HG03439 (cell line): ENCODE measurements around the gene SLC4A3.
A peak's percentile ranks its signal among the peaks of the same experiment; 100 is the strongest.

Experiments
- ATAC-seq: cut with Tn5 transposase; IDR thresholded peaks from one replicate; pipeline ENCODE4 v1.9.1; 2021; ENCODE audit warnings: mild to moderate bottlenecking, moderate library complexity; ENCODE audit not compliant: unreplicated experiment

The SLC4A3 gene

DNA sequence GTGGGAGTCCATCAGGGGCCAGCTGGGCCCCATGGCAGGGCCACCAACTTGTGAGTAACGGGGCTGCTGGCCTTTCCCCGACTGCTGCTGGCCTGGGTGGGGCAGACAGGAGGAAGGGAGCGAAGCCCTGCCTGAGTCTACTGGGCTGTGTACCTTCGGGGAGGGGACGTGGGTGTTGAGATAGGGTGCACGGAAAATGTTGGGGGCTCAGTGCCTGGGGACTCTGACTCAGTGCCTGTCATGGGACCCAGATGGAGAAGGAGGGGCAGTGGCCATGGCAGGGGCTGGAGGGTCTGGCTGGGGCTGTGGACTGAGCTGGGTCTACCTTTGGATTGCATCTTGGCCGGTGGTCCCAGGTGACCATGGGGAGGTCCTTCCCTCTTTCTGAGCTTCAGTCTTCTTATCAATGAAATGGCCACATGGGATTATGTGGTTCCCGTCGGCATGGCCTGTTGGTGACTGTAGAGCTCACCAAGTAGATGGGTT, 4.0 kb downstream of the SLC4A3 start:
- ATAC-seq, result no peak

DNA sequence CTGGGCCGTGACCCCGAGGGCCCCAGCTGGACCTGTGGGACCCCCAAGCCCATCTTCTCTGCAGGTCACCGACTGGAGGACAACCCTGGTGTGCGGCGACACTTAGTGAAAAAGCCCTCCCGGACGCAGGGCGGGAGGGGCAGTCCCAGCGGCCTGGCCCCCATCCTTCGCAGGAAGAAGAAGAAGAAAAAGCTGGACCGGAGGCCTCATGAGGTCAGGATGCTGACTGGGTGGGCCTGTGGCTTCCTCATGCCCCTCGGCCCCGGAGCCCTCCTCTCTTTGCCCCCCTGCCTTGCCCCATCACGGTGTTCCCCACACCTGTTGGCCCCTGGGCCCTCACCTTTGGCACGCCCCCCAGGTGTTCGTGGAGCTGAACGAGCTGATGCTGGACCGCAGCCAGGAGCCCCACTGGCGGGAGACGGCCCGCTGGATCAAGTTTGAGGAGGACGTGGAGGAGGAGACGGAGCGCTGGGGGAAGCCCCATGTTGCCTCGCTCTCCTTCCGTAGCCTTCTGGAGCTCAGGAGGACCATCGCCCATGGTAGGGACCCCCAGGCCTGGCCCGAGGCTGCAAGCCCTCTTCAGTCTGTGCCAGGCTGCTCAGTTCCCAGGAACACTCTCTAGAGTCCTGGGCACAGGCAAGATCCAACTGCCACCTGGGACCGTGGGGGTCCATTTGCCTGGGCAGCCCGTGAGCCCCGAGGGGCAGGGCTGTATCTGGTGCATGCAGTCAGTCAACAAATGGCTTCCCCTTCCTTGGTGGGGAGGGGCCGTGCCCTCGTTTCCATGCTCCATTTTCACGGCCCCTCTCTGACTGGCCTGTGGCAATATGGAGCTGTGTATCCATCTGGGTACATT, 4.7 kb downstream of the SLC4A3 start:
- ATAC-seq, result no peak

DNA sequence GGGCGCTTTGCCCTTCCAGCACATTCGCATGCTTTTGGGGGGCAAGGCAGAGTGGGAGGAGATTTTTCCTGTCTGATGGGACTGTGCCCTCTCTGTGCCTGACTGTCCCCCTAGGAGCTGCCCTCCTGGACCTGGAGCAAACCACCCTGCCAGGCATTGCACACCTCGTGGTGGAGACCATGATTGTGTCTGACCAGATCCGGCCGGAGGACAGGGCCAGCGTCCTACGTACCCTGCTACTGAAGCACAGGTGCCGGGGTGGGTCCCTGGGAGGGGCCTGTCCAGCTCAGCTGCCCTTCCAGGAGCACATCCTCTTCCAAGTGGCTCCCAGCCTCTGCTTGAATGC, 5.3 kb downstream of the SLC4A3 start:
- ATAC-seq, result no peak

DNA sequence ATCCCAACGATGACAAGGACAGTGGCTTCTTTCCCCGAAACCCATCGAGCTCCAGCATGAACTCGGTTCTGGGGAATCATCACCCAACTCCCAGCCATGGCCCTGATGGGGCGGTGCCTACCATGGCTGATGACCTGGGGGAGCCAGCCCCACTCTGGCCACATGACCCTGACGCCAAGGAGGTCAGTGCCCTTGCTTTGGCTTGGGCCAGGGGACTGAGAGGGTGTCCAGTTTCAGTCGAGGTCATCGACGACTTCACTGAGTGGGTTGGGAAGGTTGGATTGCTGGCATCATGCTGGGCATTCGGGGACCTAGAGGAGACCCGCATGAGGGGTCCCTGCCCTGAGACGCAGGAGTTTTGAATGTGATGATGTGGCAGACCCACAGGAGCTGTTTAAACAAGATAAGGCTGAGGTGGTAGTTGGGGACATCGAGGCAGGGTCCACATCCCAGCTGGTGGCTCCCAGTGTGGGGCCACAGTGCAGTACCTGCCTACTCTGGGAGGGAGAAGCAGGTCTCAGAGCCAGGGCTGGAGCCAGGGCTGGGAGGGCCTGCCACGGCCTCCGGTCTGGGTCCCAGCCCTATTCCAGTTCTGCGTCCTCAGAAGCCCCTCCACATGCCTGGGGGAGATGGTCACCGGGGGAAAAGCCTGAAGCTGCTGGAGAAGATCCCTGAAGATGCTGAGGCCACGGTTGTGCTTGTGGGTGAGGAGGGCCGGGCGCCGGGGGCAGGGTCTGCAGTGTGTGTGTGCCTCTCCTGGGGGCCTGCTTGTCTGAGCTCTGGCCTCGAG, 6.0 kb downstream of the SLC4A3 start:
- no peak for ATAC-seq

DNA sequence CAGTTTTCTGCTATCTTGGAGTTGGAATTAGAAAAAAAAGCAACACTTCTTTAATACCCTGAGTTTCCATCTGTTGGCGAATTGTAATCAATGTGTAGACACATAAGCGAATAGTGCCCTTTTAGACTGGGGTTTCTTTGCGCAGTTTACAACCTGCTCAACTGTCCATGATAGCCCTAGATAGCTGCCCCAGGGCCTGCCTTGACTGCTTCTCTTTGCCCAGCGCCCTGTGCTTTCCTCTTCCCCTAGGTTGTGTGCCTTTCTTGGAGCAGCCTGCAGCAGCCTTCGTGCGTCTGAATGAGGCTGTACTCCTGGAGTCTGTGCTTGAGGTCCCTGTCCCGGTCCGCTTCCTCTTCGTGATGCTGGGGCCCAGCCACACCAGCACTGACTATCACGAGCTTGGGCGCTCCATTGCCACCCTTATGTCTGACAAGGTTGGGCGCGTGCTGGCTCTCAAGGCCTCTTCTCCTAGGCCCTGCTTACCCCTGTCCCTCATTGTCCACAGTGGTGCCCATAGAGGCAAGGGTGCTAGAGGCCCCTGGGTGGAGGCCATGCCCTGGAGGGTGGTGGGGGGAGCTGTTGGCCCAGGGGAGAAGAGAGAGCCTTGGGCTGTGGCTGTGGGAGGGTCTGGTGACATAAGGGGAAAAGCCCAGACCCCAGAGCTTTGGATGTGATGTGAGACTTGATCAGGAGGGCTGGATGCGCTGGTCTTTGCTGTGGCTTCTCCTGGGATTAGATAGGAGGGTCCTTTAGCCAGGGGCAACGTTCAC, 6.9 kb downstream of the SLC4A3 start:
- ATAC-seq, result no peak

DNA sequence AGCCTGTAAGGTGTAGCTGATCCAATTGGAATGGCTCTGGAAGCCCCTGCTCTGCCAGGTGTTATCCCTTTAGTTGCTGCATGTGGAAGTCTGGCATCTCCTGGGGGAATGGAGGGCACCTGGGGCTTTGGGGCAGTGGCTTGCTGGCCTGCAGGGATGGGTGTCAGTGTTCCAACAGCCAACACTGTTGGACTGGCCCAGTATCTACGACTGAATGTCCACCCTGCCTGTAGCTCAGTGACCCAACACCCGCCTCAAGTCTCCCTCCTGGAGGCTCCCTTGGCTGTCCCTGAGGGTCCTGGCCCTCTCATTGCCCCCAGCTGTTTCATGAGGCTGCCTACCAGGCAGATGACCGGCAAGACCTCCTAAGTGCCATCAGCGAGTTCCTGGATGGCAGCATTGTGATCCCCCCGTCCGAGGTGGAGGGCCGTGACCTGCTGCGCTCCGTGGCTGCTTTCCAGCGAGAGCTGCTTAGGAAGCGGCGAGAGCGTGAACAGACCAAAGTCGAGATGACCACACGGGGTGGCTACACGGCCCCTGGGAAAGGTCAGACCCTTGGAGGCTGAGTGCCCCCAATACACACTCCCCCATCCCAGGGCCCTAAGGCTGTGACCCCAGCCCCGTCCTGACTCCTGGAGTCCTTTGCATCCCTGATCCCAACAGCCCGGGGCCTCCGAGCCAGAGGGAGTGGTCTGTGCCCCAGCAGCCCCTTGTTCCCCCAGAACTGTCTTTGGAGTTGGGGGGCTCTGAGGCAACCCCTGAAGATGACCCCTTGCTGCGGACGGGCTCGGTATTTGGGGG, 7.7 kb downstream of the SLC4A3 start:
- no peak for ATAC-seq

DNA sequence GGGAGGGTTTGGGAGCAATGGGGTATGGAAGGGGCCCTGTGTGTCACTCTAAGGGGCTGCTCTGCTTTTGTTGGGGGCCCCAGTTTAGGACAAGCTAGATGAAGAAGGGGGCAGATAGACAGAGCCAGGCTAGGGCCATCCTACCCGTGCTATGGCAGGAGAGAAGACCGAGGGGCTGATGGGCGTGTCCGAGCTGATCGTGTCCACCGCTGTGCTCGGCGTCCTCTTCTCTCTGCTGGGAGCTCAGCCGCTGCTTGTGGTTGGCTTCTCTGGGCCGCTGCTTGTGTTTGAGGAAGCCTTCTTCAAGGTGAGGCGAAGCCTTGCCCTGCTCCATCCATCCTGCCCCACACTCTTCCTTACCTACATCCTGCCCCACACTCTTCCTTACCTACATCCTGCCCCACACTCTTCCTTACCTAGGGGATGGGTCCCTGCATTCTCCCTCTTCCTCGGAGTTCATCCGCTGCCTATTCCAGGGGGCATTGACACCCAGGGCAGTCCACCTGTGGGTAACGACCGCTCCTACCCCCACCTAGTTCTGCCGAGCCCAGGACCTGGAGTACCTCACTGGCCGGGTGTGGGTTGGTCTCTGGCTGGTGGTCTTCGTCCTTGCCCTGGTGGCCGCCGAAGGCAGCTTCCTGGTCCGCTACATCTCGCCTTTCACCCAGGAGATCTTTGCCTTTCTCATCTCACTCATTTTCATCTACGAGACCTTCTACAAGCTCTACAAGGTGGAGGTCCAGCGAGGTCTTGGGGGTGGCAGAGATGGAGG, 8.9 kb downstream of the SLC4A3 start:
- no peak for ATAC-seq

DNA sequence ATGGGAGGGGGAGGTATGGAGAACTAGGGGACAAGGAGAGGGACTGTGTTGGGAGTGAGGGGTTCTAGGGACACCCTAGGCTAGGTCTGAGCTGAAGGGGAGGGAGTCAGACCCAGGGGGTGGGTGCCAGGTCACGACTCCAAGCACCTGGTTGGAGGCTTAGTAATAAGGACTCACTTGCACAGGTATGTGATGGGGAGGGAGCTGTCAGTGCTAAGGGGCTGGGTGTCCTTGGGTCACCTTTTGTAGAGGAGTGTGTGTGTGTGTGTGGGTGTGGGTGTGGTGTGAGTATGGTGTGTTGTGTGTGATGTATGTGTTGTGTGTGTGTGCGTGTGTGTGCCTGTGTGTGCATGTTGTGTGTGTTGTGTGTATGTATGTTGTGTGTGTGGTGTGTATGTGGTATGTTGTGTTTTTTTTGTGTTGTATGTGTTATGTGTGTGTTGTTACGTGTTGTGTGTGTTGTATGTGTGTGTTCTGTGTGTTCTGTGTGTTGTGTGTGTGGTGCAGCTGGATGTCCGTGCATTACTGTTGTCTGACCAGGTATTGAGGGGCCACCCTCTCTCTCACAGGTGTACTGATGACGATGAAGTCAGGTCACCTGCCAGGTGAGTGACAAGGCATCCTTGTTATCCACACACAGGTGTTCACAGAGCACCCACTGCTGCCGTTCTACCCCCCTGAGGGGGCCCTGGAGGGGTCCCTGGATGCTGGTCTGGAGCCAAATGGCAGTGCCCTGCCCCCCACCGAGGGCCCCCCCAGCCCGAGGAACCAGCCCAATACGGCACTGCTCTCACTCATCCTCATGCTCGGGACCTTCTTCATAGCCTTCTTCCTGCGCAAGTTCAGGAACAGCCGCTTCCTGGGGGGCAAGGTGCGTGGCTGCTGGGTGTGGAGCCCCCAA, 9.8 kb downstream of the SLC4A3 start:
- ATAC-seq, result no peak

DNA sequence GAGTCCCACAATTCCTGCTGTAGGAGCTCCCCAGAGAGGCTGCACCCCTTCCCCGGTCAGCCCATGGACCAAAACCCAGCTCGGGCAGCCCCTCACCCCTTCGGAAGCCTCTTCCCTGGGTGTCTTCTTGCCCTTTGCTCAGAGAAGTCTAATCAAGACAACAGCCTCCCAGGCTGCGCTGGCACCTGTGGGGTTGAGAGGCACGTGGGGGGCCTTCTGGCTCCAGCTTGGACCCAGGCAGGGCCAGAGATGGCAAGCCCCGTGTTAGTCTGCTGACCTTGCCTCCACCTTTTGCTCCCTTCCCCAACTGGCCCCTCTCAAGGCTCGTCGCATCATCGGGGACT, 10.4 kb downstream of the SLC4A3 start:
- ATAC-seq, result no peak

DNA sequence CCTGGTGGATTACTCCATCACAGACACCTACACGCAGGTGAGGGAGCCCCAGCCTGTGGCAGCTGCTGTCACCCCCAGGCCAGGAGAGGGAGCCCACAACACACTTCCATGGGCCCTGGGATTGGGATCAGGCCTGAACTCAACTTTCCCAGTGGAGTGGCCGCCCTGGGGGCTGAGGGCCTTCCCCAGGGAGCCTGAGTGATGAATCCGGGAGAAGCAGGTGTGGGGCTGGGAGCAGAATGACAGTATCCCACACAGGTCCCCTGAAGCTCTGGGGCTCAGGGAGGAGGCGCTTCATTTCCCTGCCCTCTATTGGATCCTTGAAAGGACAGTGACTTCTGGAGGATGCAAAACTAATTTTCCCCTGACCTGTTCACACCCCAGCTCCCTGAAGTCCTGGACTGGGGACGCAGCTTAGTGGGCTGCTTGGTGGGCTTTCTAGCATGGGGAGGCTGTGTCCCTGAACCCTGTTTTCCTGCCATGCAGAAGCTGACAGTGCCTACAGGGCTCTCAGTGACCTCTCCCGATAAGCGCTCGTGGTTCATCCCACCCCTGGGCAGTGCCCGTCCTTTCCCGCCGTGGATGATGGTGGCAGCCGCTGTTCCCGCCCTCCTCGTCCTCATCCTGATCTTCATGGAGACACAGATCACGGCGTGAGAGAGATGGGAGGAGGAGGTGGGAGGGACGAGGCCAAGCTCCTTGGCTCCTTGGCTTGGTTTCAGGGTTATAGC, 11.0 kb downstream of the SLC4A3 start:
- ATAC-seq, result no peak

DNA sequence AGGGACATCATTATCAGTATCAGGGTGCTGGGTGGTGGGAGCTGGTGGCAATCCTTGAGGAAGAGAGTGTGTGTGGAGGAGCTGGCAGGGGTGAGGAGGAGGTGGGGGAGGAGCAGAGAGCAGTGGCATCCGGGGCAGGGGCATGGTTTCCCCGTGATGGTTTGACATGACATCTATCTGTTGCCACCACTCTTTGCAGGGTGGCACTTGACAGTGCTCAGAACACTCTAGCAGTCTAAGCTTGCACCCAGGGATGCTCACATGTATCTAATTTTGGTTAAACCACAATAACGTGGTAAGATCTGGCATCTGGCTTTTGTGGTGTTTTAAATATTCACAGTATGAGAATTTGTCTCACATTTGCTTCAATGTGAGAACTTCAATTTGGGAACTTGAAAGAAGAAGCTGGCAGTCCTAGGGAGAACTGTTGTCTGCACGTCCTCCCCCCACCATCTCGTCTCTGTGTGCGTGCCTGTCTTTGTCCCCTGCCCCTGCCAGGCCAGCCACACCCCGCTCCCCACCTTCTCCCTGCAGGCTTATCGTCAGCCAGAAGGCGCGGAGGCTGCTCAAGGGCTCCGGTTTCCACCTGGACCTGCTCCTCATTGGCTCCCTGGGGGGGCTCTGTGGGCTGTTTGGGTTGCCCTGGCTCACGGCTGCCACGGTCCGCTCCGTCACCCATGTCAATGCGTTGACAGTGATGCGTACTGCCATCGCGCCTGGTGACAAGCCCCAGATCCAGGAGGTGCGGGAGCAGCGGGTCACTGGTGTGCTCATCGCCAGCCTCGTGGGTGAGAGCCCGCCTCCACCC, 11.7 kb downstream of the SLC4A3 start:
- no peak for ATAC-seq

DNA sequence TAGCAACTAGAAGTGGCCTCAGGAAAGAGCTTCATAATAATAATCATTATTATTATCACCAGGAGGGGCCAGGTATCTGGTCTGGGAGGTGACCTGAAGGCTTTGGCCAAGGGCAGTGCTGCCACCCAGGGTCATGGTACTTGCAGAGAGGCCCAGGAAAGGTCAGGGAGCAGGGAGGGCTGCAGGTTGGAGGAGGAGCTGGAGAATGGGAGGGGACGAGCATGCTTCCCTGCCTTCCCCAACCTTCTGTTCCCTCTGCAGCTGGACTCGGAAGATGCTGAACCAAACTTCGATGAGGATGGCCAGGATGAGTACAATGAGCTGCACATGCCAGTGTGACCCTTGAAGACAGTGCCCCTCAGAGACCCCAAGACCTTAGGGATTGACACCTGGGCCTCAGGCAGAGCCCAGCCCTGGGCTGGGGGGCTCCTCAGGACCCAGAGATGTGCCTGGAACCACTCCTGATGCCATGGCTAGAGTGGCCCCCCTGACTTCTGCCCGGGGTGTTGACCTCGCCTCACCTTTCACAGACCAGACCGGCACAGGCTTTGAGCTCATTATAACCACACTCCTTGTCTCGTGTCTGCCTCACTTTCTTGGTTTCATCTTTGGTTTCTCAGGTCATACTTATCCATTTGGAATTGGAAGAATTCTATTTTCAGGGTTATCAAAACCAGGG, 14.1 kb downstream of the SLC4A3 start:
- ATAC-seq, result no peak

DNA sequence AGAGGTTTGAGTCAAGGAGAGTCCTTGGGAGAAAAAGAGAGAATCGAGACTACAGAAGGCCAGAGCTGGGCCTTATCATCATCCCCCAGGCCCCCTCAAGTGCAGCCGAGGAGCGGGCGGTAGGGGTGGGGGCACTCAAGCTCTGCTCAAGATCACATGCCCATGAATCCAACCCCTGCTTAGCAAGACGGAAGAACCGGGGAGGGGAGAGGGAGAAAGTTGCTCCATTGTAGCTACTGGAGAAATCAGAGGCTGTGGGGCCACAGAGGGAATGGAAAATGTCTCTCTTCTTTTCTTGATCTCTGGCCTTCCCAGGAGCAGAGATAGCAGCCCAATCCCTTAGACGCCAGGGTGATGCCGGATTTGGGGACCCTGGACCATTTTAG, 14.6 kb downstream of the SLC4A3 start:
- ATAC-seq, result no peak

DNA sequence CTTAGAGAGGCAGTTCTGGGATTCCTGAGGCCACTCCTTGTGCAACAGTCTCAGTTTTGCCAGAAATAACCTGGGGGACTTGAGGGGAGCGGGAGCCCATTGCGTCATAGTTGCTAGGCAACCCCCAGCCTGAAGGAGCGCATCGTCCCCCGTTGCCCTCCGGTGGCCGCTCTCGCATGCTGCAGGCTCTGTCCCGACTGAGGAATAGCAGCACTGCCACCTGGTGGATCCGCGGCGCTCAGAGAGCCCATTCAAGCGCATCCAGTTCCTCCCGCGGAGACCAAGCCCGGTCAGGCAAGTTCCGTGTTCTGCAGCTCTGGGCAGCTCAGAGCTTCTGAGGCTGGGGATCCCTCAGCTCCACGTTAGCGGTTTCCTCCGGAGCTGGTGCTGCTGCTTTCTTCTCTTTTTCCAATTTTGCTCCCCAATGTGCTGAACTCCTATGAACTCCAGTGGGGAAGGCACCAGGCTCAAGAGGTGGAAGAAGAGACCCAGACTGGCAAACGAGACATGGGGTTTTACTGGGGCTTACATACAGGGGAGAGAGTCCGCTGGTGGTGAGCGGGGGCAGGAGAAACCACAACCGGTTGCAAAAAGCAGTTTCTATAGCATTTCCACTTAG, 15.1 kb downstream of the SLC4A3 start:
- ATAC-seq, result peak; percentile 99

DNA sequence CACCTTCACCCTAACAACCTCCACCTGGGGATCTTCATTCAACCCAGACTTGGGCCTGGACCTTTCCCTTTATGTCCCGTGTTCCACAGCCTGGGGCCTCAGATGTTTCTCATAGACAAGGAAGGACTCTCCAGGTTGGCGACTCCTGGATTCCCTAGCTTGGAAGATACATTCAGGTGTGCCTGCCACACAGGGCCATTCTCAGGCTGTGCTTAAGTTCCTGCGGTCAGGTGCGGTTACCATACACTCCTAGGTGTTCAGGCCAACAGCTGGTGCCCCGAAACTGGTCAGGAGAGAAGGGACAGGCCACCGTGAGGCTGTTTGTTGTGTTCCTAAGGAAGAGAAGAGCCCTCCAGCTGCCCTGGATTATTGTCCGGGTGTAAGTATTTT, 15.6 kb downstream of the SLC4A3 start:
- no peak for ATAC-seq

DNA sequence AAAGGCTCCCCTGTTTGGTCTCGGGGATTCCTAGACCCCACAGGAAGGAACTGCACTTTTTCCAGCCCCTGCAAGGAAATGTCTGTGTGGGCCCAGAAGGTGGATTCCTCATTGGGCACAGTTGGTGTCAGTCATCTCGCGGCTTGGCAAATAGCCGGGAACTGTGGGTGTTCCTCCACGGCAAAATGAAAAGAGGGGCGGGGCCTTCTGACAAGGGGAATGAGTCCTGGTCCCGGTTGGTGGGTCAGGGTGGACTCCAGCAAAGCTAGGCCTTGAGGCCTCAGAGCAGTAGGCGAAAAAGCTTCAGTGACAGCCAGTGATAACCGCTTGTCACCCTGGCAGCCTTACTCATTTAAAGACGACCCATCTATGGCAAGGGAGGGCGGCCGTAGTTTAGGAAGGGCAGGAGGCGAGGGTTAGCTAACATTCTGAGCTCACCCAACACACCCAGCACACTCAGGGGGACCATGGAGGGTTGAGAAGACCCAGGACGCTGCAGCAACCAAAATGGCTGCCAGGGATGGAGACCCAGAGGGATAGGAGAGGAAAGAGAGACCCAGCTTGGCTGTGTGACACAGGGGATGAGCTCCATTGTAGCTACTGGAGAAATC, 16.5 kb downstream of the SLC4A3 start:
- no peak for ATAC-seq
